HS-27A (cell line): ENCODE results near the gene CBLN3.
"Not testable (repeated sequence)": the region's sequence is repeated elsewhere in the genome, so short reads cannot be mapped to it uniquely, and the experiment has no call there.

Source experiments
- DNase-seq: peaks from one replicate; pipeline ENCODE4 v3.0.0-alpha.2; 2012; ENCODE audit warnings: low read depth, missing footprints

CBLN3 gene

DNA sequence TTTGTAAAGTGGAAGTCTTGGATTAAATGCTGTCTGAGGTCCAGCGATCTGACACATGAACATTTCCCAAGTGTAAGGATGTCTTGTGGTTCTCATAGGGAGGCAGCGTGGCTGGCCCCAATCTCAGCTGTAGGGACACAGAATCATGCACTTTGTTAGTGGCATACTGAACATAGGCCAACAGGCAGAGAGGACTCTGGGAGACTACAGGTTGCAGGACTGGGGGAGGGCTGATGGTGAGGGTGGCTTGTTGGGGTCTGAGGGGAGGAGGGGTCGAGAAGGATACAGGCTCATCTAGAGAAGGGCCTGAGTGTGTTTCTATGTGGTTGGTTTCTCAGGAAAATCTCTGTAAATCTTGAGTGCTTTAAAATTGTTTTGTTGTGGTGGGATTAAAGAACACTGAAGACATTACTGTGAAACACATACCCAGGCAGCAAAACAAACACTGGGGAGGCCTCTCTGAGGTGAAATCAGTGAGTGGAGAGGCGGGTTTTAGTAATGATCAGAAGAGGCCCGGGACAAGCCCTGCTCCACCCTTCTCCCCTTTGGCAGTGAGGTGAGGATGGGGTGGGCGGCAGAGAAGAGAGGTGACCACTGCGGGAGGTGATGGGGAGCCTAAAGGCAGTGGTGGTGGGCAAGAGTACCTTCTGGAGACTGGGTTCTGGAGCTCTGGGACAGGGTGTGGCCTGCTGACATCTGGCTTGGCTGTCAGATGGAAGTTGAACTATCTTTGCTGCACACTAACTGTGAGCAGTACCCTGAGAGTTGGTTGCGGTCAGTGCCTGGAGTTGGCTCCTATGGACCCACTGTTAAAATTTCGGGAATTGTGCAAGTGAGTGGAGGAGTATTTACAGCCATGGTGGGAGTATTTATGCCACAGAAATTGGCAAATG lies 27.4 kb downstream of the CBLN3 start:
- DNase-seq, result no peak

DNA sequence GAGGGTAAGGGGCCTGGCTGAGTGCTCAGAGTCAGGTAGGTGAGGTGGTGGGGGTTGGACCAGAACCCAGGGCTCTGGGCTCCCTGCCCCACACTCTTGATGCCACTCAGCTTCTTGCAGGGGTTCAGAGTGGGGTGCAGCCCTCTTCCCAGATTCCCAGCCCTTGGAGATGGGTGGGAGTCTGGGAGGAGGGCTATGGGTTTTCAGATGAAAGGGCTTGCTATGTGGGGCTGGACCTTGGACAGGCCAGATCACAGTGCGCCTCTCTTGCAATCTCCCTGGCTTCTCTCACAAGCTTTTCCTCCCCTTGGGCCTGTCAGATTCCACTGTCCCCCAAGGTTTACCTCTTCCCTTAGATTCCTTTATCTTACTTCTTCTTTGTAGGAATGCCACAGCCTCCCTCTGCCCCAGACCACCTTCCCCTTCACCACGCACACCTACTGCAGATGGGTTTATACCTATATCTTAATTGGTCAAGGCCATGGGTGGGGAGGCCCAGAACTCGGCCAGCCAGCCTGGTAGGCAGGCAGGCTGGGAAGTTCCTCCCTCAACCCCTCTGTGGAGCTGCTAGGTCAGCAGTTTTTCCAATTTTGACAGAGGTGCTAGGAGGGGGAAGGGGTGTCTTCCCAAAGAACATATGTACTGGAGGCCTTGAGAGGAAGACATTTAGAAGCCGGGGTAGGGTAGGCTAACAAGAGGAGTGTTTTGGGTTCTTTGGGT lies 29.3 kb downstream of the CBLN3 start:
- DNase-seq, result no peak

DNA sequence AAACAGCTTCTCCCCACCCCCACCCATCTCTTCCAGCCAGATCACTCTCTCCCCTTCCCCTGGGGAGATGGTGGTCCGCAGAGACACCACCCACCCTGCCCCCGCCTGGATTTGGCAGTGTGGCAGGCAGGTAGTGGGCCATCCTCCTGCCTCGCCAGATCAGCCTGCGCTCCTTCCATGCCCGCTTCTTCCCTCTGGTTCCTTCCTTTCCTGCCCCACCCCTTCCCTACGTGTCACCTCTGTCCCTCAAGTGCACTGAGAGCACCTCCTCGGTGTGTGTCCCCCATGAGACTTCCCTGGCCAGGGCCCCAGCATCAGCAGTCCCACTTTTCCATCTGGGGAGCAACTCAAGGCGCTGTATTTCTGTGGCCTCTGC lies 30.0 kb downstream of the CBLN3 start:
- no peak for DNase-seq

DNA sequence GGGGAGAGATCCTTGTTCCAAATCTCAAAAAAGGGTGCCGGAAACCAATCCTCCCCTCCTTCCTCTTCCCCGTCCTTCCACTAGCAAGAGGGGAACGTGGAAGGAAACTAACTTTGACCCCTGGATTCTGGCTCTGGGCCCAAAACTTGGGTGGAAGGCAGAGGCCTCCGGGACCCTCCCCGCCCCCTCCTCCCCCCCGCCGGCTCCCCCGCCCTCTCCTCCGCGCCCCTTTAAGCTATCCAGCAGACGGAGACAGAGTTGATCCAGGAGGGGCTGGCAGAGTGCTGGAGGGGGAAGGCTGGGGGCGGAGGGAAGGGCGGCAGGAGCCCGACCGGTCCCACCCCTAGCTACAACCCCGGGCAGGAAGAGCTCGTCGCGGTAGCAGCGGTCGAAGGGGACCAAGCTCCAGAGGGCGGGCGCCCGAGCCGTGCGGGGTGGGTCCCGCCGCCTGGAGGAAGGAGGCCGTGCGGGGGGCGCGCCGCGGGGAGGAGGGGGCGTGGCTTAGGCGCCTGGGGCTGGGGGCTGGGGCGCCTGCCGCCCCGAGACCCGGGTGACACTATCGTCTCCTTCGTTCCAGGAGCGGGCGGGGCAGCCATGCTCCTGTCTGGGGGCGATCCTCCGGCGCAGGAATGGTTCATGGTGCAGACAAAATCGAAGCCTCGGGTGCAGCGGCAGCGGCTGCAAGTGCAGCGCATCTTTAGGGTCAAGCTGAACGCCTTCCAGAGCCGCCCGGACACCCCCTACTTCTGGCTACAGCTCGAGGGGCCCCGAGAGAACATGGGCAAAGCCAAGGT lies 30.6 kb downstream of the CBLN3 start, which contains the start of gene NYNRIN:
TSS of gene NYNRIN (plus strand) at position 351 of the 794 bp plus-strand sequence. CDS start at position 595, 244 bp downstream.
- DNase-seq, result no peak

DNA sequence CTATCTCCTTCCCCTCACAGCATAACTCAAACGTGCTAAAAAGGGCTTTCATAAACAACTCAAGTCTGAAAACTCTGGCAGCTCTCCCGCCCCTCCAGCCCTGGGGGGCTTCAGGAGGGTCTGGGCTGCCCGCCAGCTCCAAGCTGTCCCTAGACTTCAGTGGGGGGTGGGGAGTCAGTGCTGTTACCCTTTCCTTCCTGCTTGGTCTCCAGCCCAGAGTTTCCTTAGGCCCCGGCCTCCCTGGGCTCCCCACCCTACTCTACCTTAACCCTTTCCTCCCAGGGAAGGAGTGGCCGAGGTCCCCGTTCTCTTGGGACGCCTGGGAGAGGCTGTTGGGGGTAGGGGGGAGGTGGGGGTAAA lies 31.2 kb downstream of the CBLN3 start:
- DNase-seq, result no peak

DNA sequence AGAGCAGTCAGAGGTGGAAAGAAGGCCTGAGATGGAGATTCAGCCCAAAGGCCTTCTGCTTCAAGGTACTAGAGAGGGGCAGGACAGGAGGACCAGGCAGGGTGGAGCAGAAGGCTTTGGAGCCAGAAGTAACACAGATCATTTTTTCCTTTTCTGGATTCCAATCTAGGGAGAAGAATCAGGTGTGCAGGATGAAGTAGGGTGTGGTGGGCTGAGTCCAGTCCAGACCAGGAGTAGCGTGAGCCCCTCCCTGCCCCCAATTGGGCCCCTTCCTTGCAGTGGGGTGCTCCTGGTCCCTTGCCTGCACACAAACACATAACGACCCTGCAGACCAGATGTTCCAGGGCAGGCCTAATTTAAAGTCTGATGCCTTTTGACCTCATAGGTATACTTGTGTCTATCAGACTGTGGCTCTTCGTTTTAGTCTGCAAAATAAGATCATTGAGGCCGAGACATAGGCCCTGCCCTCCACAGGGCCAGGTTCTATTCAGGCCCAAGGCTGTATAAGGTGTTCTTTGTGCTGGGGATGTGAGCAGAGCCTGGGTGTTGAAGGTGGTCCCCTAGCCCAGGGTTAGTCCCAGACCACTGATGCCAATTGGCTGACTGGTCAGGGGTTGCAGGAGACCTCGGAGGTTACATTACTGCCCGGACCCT lies 31.7 kb downstream of the CBLN3 start:
- DNase-seq, result no peak

DNA sequence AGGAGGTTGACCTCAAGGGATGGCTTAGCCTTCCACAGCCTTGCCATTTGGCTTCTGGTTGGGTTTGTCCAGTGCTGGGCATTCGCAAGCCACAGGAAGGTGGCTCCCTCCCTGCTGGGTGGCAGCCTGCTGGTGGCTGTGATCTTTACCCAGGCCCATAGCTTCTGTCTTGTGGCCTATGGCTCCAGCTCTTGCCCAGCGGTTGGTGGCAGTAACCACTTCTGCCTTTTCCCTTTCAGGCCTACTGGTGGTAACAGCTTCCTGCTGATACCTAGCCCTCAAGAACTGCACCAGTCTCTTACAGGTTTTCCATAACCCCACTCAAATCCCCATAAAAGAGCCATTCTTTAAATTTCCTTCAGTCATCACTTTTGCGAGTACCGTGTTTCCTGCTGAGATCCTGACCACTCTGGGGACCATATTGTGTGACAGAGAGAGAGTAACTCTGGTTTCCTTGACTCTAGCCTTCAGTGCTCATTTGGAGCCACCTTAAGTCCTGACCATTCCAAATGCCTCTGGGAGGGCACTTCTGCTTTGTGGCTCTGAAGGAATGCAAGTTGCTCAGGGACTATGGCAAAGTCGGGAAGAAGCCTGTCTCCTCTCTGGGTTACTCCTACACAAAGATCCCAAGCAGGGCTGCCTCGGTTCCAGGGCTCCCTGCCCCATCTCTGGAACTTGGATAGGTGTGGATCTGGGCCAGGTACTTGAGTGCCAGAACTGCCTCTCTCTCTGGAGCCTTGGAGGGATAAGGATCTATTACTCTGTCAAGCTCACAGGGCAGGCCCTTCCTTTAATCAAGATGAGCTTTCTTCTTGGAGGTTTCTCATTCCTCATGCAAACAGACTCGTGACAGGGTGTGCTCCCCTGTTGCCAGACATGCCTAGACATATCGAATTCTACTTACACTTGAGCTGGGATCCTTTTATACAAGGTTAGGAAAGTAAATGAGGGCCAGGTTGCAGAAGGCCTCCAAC lies 33.6 kb downstream of the CBLN3 start:
- DNase-seq, result no peak

DNA sequence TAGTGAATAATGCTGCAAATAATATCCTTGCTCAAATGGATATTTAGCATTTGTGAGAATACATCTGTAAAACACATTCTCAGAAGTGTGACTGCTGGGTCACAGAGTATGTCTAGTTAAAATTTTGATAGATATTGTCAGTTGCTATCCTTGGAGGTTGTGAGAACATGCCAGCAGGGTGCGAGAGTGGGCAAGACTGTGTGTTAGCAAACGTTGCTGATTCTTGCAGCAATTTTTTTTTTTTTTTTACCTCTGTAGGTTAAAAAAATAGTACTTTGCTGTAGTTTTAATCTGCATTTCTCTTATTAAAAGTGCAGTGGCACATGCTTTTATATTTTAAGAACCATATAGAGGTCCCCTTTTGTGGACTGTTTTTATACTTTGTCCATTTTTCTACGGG lies 35.2 kb downstream of the CBLN3 start:
- DNase-seq, result no peak

DNA sequence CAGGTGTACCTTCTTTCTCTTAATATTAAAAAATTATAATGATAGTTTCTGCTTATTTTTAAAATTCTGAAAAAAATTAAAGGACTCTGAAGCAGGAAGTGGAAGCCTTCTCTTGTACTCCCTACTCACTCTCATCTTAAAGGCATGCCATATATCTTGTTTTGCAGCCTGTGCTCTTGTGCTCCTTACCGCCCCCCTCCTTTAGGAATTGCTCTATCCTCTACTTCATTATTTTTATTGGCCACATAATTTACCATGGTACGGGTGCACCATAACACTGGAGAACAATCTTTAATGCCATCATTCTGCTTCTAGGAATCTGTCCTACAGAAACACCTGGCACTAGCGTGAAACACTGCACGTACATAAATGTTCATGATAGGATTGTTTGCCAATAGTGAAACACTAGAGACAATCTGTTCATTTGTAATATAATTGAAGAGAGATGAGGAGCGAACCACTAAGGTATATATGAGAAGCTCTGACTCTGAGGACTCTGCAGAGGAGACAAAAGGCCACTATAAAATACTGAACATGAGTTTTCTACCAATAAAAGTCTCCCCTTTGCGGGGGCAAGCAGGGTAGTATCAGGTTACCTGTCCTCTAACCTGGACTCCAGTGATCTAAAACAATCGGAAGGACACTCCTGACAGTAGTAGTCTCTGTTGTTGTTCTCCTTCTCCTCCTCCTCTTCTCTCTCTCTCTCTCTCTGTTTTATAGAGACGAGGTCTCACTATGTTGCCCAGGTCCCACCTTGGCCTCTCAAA lies 37.0 kb downstream of the CBLN3 start:
- no peak for DNase-seq

DNA sequence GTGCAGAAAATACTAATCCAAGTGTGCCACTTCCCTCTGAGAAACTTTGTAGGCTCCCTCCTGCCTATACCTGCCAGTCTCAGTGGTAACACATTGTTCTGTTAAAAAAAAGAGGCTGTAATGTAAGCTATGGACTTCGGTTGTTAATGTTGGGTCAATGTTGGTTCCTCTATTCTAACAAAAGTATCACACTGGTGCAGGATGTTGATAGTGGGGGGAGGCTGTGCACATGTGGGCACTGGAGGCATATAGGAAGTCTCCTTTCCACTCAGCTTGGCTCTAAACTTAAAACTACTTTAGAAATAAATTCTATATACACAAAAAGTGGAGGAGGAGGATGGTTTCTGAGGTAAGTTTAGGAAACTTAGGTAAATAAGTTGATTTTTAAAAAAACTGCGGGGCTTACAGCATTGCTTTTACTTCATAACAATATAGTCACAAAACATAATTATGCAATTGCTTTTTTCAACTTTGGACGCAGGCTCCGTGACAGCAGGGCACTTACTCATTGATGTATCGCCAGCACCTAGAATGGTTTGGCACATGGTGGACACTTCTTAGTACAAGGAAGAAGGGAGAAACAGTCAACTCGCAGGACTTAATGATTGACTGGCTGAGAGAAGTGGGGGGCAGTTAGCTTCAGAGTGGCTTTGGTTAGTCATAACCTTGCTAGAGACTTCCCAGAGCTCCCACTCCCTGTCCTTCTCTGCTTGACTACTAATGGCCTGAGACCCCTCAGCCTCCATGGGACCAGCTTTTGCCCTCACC lies 38.6 kb downstream of the CBLN3 start:
- no peak for DNase-seq

DNA sequence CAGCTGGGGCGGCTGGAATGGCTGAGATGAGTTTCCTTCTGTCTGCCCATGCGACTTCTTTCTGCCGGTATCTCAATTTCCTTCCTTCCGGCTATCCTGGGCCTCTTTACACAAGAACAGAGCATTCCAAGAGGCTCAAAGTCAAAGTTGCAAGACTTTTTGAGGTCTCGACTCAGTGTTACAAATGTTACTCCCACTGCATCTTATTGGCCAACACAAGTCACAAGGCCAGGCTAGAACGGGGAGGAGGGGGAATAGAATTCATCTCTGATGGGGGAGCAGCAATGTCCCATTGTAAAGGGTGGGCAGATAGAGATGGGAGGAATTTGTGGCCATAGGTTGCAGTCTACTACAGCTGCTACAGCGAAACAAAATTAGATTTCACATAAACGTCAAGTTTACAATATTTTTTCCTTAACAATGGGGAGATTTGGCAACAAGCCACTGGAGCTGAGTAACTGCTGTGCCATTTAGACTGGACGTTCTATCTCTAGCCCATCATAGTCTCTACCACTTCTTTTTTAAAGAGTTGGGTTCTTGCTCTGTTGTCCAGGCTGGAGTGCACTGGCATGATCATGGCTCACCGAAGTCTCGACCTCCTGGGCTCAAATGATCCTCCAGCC lies 40.1 kb downstream of the CBLN3 start:
- DNase-seq, result no peak

DNA sequence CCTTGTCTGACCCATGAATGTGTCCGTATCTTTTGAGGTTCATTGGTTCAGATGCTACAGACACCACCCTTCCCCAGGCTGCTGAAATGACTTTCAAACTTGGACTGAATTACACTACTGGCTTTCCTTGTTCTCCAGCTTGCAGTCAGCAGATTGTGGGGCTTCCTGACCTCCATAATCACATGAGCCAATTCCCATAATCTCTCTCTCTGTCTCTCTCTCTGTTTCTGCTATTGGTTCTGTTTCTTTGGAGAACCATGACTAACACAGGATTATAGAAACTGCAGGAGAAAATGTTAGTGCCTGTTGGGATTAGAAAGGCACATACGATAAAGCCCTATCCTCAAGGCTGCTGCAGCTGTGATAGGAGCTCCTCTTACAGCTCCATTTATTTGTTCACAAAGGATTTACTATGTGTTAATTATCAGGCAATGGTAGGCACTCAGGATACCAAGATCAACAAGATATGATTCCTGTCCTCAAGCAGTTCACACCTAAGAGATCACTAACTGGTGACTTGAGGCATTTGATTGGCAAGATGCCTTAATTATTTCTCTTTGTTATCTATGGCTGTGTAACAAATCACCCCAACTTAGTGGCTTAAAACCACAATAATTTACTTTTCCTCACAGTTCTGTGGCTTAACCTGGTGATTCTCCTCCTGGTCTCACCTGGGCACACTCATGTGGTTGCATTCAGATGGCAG lies 40.8 kb downstream of the CBLN3 start:
- DNase-seq, result no peak

DNA sequence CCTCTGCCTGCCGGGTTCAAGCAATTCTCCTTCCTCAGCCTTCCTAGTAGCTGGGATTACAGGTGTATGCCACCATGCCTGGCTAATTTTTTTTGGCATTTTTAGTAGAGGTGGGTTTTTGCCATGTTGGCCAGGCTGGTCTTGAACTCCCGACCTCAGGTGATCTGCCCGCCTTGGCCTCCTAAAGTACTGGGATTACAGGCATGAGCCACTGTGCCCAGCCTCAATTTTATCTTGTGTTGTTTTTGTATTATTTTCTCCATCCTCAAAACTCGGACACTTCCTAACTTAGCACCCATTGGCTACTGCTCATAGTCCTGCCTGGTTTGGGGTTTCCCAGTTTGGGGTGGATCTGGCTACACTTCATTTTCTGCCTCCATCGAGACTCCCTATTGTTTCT lies 41.9 kb downstream of the CBLN3 start:
- DNase-seq, result not testable (repeated sequence)

DNA sequence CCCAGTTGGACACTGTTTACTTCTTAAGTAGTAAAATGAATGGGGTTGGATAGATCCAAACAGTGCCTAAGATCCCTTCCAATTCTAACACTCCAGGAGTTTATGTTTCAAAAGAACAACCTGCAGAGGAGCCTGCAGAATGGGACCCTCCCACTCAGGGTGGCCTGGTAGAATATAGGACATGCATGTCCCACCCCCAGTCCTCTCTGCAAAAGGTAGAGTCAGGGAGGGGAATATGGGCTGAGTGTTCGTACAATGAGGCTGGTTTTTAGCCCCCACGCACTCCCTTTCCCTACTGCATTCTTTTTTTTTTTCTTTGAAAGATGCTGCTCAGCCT lies 42.5 kb downstream of the CBLN3 start:
- no peak for DNase-seq

DNA sequence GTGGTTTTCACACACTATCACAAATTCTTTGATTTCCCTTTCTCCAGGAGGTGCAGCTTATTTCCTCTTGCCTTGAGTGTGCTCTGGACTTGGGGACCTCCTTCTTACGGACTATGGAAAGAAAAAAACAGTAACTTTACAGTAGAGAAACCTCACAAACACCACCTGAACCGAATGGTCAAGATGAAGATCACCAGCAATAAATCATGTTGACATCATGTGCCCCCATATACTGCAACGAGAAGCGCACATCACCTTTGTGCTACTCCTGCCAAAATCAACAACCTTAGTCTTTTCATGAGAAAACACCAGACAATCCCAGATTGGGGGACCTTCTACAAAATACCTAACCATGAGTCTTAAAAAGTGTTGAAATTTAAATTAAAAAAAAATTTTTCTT lies 43.9 kb downstream of the CBLN3 start:
- no peak for DNase-seq

DNA sequence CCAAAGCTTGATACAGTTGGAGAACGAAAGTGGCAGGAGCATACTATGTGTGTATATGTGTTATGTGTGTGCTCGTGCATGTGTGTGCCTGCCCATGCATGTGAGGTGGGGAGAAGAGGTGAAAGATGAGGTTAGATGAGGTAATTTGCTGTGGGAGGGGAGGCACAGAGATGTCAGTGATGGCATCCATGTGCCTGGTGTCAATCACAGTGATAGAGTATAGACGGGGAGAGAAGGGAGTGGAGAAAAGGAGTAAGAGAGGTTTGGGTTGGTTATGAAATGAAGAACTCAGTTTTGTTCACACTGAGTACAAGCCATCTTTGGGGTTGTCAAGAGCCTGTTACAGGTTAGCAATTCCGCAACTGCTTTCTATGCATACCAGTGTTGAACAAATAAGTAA lies 45.3 kb downstream of the CBLN3 start:
- no peak for DNase-seq

DNA sequence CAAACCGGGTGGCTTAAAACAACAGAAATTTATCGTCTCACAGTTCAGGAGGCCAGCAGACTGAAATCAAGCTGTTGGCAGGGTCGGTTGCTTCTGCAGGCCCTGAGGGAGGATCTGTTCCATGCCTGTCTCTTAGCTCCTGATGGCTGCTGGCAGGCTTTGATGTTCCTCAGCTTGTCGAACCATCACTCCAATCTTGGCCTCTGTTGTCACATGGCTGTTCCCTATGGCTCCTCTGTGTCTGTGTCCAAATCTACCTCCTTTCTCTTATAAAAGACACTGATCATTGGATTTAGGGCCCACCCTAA lies 47.5 kb downstream of the CBLN3 start:
- DNase-seq, result no peak

DNA sequence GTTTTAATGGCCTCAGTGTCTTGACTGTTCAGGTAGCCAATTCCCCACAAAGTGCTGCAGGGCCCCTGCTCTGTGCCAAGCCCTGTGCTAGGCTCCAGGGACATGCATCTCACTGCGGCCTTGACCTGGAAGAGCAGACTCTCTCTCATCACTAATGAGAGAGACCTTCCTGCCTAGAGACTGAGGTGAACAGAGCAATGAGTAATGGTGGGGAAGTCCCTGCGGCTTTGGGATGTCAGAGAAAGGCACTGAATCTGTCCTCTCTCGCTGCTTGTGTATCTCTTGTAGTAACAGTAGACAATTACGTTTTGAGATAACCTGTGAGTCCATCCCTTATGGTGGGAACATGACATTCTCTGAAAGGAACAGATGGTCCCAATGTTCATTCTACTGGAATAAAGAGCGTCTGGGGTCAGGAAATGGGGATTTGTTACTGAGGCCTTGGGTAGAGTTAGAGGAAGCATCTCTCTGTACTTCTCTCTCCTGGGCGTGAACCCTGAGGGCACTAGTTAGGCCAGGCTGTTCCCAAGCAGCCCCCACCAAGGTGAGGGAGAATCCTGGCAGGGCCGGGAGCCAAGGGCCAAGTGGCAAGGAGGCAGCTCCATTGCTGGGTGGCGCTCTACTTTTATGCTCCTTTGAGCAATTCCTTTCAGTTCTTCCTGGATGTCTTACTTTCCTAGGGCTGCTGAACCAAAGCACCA lies 48.0 kb downstream of the CBLN3 start:
- DNase-seq, result no peak
